ENCODE data around the gene DPPA2.

DNA sequence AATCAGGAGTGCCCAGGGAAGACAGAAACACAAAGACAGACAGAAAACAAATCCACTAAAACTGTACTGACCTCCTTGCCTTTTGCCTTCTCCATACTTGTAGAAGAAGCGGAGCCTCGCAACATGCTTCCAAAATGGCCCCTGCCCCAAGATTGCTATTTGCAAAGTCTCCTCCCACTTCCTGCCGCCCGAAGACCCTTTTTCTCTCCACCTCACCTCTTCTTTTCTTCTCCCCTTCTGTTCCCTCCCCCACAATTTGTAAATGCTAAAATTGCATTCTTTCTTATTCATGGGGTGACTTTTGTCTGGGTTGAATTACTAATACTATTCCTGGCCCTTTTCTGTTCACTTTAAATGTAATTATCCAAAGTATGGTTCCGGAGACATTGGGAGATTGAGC is 21.1 kb upstream of the DPPA2 start, which contains the start of gene DPPA4:
- TF ChIP-seq CTCF (IDR thresholded peaks at IDR 0.05; ENCODE audit: low read depth, low read length) (no peak), EZH2phosphoT487 (IDR thresholded peaks at IDR 0.05; ENCODE audit: low read depth) (no peak)

Data from OCI-LY3 (cell line).